Measurements from ENCODE around the gene SWT1. TPM values are rescaled to one million over a fixed set of nuclear protein-coding genes. Genes with fewer than 3 reads are reported as not detected.
"Not testable (repeated sequence)": the region's sequence is repeated elsewhere in the genome, so short reads cannot be mapped to it uniquely, and the experiment has no call there.

The SWT1 gene
- total RNA-seq, 1 donor from 2014 or later, result 2.4 TPM

GRCh38 chr1:185193756-185194155, 36.8 kb downstream of the SWT1 start:
- ATAC-seq, result no peak

GRCh38 chr1:185198712-185199111, 41.7 kb downstream of the SWT1 start:
- not testable (repeated sequence) for ATAC-seq

- no peak for ATAC-seq
Observed at GRCh38 chr1:185200889-185201288, 43.9 kb downstream of the SWT1 start.

GRCh38 chr1:185207170-185207569, 50.2 kb downstream of the SWT1 start:
- no peak for ATAC-seq

GRCh38 chr1:185207980-185208602, 51.1 kb downstream of the SWT1 start:
- no peak for ATAC-seq

GRCh38 chr1:185208626-185209180, 51.7 kb downstream of the SWT1 start:
- ATAC-seq, result no peak

- not testable (repeated sequence) for ATAC-seq
Observed at GRCh38 chr1:185209357-185209756, 52.4 kb downstream of the SWT1 start.

- no peak for ATAC-seq
Observed at GRCh38 chr1:185213091-185213490, 56.1 kb downstream of the SWT1 start.

- ATAC-seq, result no peak
Observed at GRCh38 chr1:185215911-185216310, 58.9 kb downstream of the SWT1 start.

GRCh38 chr1:185224132-185224531, 67.2 kb downstream of the SWT1 start:
- no peak for ATAC-seq

GRCh38 chr1:185227161-185227560, 70.2 kb downstream of the SWT1 start:
- no peak for ATAC-seq

GRCh38 chr1:185228979-185229378, 72.0 kb downstream of the SWT1 start:
- no peak for ATAC-seq

- ATAC-seq, result no peak
Observed at GRCh38 chr1:185229981-185230380, 73.0 kb downstream of the SWT1 start.

GRCh38 chr1:185232874-185233273, 75.9 kb downstream of the SWT1 start:
- no peak for ATAC-seq

- not testable (repeated sequence) for ATAC-seq
Observed at GRCh38 chr1:185234183-185234582, 77.2 kb downstream of the SWT1 start.

- not testable (repeated sequence) for ATAC-seq
Observed at GRCh38 chr1:185237176-185237575, 80.2 kb downstream of the SWT1 start.

- ATAC-seq, result no peak
Observed at GRCh38 chr1:185237661-185238060, 80.7 kb downstream of the SWT1 start.

GRCh38 chr1:185238447-185238846, 81.5 kb downstream of the SWT1 start:
- no peak for ATAC-seq

GRCh38 chr1:185239861-185240260, 82.9 kb downstream of the SWT1 start:
- no peak for ATAC-seq

GRCh38 chr1:185241127-185241526, 84.2 kb downstream of the SWT1 start:
- ATAC-seq, result no peak

GRCh38 chr1:185244015-185244747, 87.2 kb downstream of the SWT1 start:
- peak; percentile 72 for ATAC-seq

- ATAC-seq, result no peak
Observed at GRCh38 chr1:185245466-185245865, 88.5 kb downstream of the SWT1 start.

- no peak for ATAC-seq
Observed at GRCh38 chr1:185249563-185249962, 92.6 kb downstream of the SWT1 start.

- no peak for ATAC-seq
Observed at GRCh38 chr1:185250063-185250462, 93.1 kb downstream of the SWT1 start.
